ENCODE data around the gene INPP4B.

GRCh38 chr4:142823796-142824195 is 22.3 kb downstream of the INPP4B start:
- TF ChIP-seq EZH2 (IDR thresholded peaks at IDR 0.05; ENCODE audit: insufficient read depth, poor library complexity, severe bottlenecking) (no peak), EZH2phosphoT487 (IDR thresholded peaks at IDR 0.05; ENCODE audit: insufficient read depth, low read depth) (no peak)

Data from GM23248 (cell line).